Right lobe of liver (tissue), 4 donors: ENCODE results near the gene CD83.

Experiments used
- CTCF ChIP-seq, 4 donors: fragments of 200-600 bp in 3 of 4; fragments of 450-650 bp in 1 of 4; IDR thresholded peaks; one replicate each; pipeline versions ENCODE4 v1.5.1 to v1.8.0; 2016 to 2022; ENCODE audit warnings: antibody characterized with exemption in 4 of 4, mild to moderate bottlenecking in 2 of 4
- POLR2A ChIP-seq: fragments of 450-650 bp; IDR thresholded peaks from one replicate; pipeline ENCODE4 v1.6.1; 2017; ENCODE audit warnings: antibody characterized with exemption, mild to moderate bottlenecking
- donor health status: DM: no; HTN: no; CAD: no.
- donor health status: DM: no; HTN: no; CAD: no.
- donor health status: DM: no; HTN: yes; CAD: no.

- TF ChIP-seq CTCF (IDR thresholded peaks at IDR 0.05) (no peak), POLR2A (no peak)
Measured at GRCh38 chr6:14118446-14118845, 874 bp downstream of the CD83 start.
